ENCODE measurements around the gene SCN1B. TPM values are rescaled to one million over a fixed set of nuclear protein-coding genes. Genes with fewer than 3 reads are reported as not detected.
"Not testable (repeated sequence)": the region's sequence is repeated elsewhere in the genome, so short reads cannot be mapped to it uniquely, and the experiment has no call there.

Gene SCN1B
- total and polyA plus RNA-seq, 8 donors = 2.9 to 15.1 (median 5.7) TPM

- Histone ChIP-seq H3K36me3 (no peaks in the 10 kb centered on the region), H3K4me3 (no peak overlapping the region), H3K9me3 (no peaks in the 10 kb centered on the region), H3K27ac (no peak overlapping the region), H3K27me3 (no peaks in the 10 kb centered on the region), H3K4me1 (peaks cover 13 to 29% (median 23%) of the 10 kb centered on the region in 3 donors)
- FAIRE-seq (no peak), ATAC-seq (no peak), DNase-seq (peak in 2 of 6 donors; percentile 3 to 6)
- WGBS, 2 donors = 87 to 88% methylated on average over 8 of the region's 8 CpGs
- no peak for TF ChIP-seq CTCF (IDR thresholded peaks at IDR 0.05)
- intact Hi-C loops (cut with DNase I) = no loop called here
Observed at GRCh38 chr19:34991542-34992333, 38.5 kb upstream of the SCN1B start.

DNA sequence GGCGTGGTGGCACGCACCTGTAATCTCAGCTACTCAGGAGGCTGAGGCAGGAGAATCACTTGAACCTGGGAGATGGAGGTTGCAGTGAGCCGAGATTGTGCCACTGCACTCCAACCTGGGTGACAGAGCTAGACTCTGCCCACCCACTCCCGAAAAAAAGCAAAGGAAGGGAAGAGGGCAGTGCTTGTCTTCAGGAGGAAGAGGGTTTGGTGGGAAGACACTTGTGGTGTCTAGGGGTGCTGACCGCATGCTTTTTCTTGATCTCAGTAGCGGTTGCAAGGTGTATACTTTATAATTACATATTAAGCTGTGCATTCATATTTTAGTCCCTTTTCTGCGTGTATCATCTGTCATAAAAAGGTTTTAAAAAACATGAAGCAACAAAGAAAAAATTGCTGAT is 37.7 kb upstream of the SCN1B start:
- intact Hi-C loops (cut with DNase I); H3K4me3 ChIP-seq; H3K27ac ChIP-seq; H3K36me3 ChIP-seq; H3K9me3 ChIP-seq; H3K27me3 ChIP-seq; FAIRE-seq; ATAC-seq: not testable (repeated sequence)
- peak in 1 of 6 donors; percentile 3 for DNase-seq
- H3K4me1 ChIP-seq = peaks cover 13 to 29% (median 23%) of the 10 kb centered on the region in 3 donors
- 81 to 84% methylated on average over 7 of the region's 7 CpGs for WGBS, 2 donors

DNA sequence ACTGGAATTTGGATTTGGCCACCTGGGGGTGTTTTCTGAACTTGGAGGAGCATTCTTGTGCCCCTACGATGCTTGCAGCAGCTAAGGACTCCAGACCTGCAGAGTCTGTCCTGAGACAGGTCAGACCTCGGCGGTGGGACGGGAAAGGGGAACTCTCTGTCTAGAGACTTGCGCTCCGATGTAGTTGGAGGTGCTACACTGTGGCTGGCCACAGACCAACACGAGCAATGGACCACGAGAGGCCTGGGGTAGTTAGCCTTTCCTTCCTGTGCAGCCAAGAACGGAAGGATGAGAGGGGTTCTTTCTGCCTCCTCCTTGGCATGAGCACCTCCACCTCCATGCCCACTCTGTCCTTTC is 36.0 kb upstream of the SCN1B start:
- no peak for TF ChIP-seq CTCF (IDR thresholded peaks at IDR 0.05)
- 81 to 84% methylated on average over 9 of the region's 9 CpGs for WGBS, 2 donors
- no peak for FAIRE-seq
- Histone ChIP-seq H3K27ac (peak overlapping the region in 3 of 4 donors; percentile 35 to 85 (median 75)), H3K4me1 (peaks cover 13 to 22% (median 19%) of the 10 kb centered on the region in 3 donors), H3K4me3 (no peak overlapping the region), H3K27me3 (no peaks in the 10 kb centered on the region), H3K36me3 (no peaks in the 10 kb centered on the region), H3K9me3 (no peaks in the 10 kb centered on the region)
- intact Hi-C loops (cut with DNase I) = no loop called here
- peak in 2 of 6 donors; percentile 37 to 49 for DNase-seq
- no peak for ATAC-seq

DNA sequence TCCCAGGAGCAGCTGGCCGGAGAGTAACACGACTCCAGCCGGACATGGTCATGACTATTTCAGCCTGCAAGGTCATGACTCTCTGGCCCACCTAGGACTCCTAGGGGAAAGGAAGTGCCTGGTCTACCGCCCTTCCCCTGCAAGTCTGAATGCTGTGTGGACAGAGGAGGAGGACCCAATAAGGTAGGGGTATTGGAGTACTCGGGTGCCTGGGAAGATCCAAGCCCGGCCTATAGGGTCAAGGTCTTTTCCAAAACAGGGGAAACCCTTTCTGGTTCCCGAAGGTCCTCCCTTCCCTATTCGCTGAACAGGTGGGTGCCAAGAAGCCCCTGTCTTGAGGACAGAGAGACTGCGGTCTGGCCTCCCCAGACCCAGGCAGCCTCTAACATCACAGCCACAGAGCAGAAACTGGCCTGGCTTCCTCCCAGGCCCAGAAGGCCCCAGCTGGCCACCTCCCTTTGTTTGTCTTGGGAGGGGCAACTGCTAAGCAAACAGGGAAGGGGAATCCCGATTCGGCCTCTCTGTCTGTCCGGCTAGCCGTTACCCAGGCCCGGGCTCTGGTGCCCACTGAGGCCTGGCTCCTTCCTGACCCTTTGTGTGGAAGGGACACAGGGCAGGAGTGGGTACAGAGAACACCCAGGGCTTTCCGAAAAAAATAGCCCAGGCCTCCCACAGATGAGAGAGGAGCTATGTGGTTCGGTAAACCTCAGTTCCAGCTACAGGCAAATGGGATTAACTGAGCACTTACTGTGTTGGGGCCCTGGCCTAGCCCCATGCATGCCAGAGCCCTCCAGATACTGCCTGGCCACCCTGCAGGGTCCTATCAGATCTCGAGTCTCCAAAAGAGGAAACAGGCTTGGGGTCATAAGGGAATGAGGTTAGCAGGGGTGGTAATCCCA is 35.4 kb upstream of the SCN1B start:
- FAIRE-seq (no peak), DNase-seq (peak; percentile 77 to 92 (median 84)), ATAC-seq (peak; percentile 74 to 86 (median 82))
- H3K9me3 ChIP-seq = no peaks in the 10 kb centered on the region
- intact Hi-C loops (cut with DNase I) = no loop called here
- no peak overlapping the region for H3K4me3 ChIP-seq
- 31 to 33% methylated on average over 17 of the region's 17 CpGs for WGBS, 2 donors
- H3K27me3 ChIP-seq = no peaks in the 10 kb centered on the region
- peak overlapping the region; percentile 32 to 85 (median 55) for H3K27ac ChIP-seq
- peaks cover 13 to 24% (median 22%) of the 10 kb centered on the region in 3 donors for H3K4me1 ChIP-seq
- TF ChIP-seq CTCF (IDR thresholded peaks at IDR 0.05) = no peak
- no peaks in the 10 kb centered on the region for H3K36me3 ChIP-seq

DNA sequence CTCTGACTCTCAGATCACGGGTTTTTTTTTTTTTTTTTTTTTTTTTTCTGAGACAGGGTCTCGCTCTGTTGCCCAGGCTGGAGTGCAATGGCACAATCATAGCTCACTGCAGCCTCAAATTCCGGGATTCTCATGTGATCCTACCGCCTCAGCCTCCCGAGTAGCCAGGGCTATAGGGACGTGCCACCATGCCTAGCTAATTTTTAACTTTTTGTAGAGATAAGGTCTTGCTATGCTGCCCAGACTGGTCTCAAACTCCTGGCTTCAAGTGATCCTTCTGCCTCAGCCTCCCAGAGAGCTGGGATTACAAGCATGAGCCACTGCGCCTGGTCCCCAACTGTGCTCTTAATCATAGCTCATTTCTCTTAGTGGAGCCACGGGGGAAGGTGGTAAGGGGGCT is 34.7 kb upstream of the SCN1B start:
- ATAC-seq = peak in 3 of 4 donors; percentile 11 to 24 (median 20)
- TF ChIP-seq CTCF (IDR thresholded peaks at IDR 0.05) = no peak
- WGBS, 2 donors = 55 to 57% methylated on average over 8 of the region's 8 CpGs

More for the DNA sequence above, 34.7 kb upstream of the SCN1B start:
- H3K9me3 ChIP-seq = no peaks in the 10 kb centered on the region
- H3K36me3 ChIP-seq = no peaks in the 10 kb centered on the region
- intact Hi-C loops (cut with DNase I) = no loop called here
- no peak overlapping the region for H3K4me3 ChIP-seq
- peak in 3 of 6 donors; percentile 8 to 43 (median 24) for DNase-seq
- peaks cover 13 to 24% (median 22%) of the 10 kb centered on the region in 3 donors for H3K4me1 ChIP-seq
- no peaks in the 10 kb centered on the region for H3K27me3 ChIP-seq
- peak overlapping the region in 3 of 4 donors; percentile 35 to 85 (median 75) for H3K27ac ChIP-seq
- no peak for FAIRE-seq
